Keratinocyte (primary cell): ENCODE data around the gene CCR9. TPM values are rescaled to one million over a fixed set of nuclear protein-coding genes. Genes with fewer than 3 reads are reported as not detected.
"Not testable (repeated sequence)": the region's sequence is repeated elsewhere in the genome, so short reads cannot be mapped to it uniquely, and the experiment has no call there.

Experiments used
- DNase-seq: peaks from one replicate; pipeline ENCODE4 v3.0.0-alpha.2; 2011; ENCODE audit warnings: low read depth, missing footprints, low spot score
- FAIRE-seq: peaks from 2 replicates; lab custom pipeline; 2011; peaks lifted over from hg19 to GRCh38; lab: Jason Lieb, UNC
- H2AFZ ChIP-seq: 2 replicates; pipeline ENCODE4 v1.6.0; 2012; ENCODE audit warnings: low read length, control low read depth, inconsistent platforms; ENCODE audit not compliant: control insufficient read depth
- H3K27ac ChIP-seq: 2 replicates; pipeline ENCODE4 v1.5.1; 2011; ENCODE audit warnings: low read length; ENCODE audit not compliant: control insufficient read depth, insufficient read depth
- H3K27me3 ChIP-seq: 3 replicates; pipeline ENCODE4 v1.6.0; 2011; ENCODE audit warnings: low read length; ENCODE audit not compliant: control insufficient read depth, insufficient read depth; ENCODE audit errors: extremely low read depth
- H3K36me3 ChIP-seq, 2 experiments: 2 replicates in 1 of 2; 3 replicates in 1 of 2; pipeline ENCODE4 v1.5.1; 2011; ENCODE audit warnings: low read length in 2 of 2, mild to moderate bottlenecking in 1 of 2; ENCODE audit not compliant: control insufficient read depth in 2 of 2, insufficient read depth in 2 of 2; ENCODE audit errors: extremely low read depth in 1 of 2
- H3K4me1 ChIP-seq: 3 replicates; pipeline ENCODE4 v1.5.1; 2011; ENCODE audit warnings: low read length; ENCODE audit not compliant: control insufficient read depth, insufficient read depth; ENCODE audit errors: extremely low read depth
- H3K4me2 ChIP-seq: 3 replicates; pipeline ENCODE4 v1.6.0; 2011; ENCODE audit warnings: low read depth, low read length; ENCODE audit not compliant: control insufficient read depth, insufficient read depth; ENCODE audit errors: extremely low read depth
- H3K4me3 ChIP-seq, 3 experiments: fragments of 200-600 bp in 1 of 3; sonication (generic) in 1 of 3; 2 replicates in 2 of 3; 3 replicates in 1 of 3; pipeline ENCODE4 v1.5.1; 2011 to 2016; ENCODE audit warnings: low read length in 3 of 3, mild to moderate bottlenecking in 3 of 3, control low read depth in 2 of 3, inconsistent platforms in 1 of 3, low read depth in 1 of 3, mixed read lengths in 1 of 3, mixed run types in 1 of 3, moderate library complexity in 1 of 3; ENCODE audit not compliant: control insufficient read depth in 2 of 3, insufficient read depth in 2 of 3; ENCODE audit errors: extremely low read depth in 1 of 3
- H3K79me2 ChIP-seq: 2 replicates; pipeline ENCODE4 v1.6.0; 2012; ENCODE audit warnings: low read length; ENCODE audit not compliant: control insufficient read depth, insufficient read depth
- H3K9ac ChIP-seq: 3 replicates; pipeline ENCODE4 v1.6.0; 2011; ENCODE audit warnings: low read length; ENCODE audit not compliant: control insufficient read depth, insufficient read depth; ENCODE audit errors: extremely low read depth
- H3K9me1 ChIP-seq: 3 replicates; pipeline ENCODE4 v1.6.0; 2011; ENCODE audit warnings: low read length; ENCODE audit not compliant: control insufficient read depth, insufficient read depth; ENCODE audit errors: extremely low read depth
- H3K9me3 ChIP-seq: 2 replicates; pipeline ENCODE4 v1.5.1; 2012; ENCODE audit warnings: low read depth, low read length; ENCODE audit not compliant: control insufficient read depth
- H4K20me1 ChIP-seq: 3 replicates; pipeline ENCODE4 v1.6.0; 2011; ENCODE audit warnings: low read length; ENCODE audit not compliant: control insufficient read depth, insufficient read depth; ENCODE audit errors: extremely low read depth
- EZH2 ChIP-seq: IDR thresholded peaks from one replicate; pipeline ENCODE4 v1.6.1; 2012; ENCODE audit warnings: inconsistent platforms, mild to moderate bottlenecking, low read length, moderate library complexity
- dilution Hi-C: fragments of 300-500 bp; cut with MboI; formaldehyde crosslinking; loops from one replicate; pipeline ENCODE4 v1.7.0; 2020; ENCODE audit warnings: low sequenced_read_pairs; ENCODE audit not compliant: extremely low pct_ligation_motif_present
- polyA plus RNA-seq, 5 experiments: library from polyadenylated mRNA; depleted of rRNA in 3 of 5; stranded (reverse) in 3 of 5; stranded (forward) in 1 of 5; unstranded in 1 of 5; fragments of >200 nt; gene quantifications; 1 replicate in 1 of 5; 2 replicates in 3 of 5; 3 replicates in 1 of 5; pipeline versions ENCODE4 v1.2.1 to v1.2.3, GENCODE V29; 2011 to 2012; ENCODE audit warnings: missing spikeins in 2 of 5, low read depth in 1 of 5, low replicate concordance in 1 of 5
- TF ChIP-seq, protein P1 (sequence below), 3 experiments: IDR thresholded peaks in 1 of 3; conservative IDR thresholded peaks in 1 of 3; optimal IDR thresholded peaks in 1 of 3; 2 replicates in 2 of 3; 3 replicates in 1 of 3; pipeline versions ENCODE3 to v1.5.1; 2011; ENCODE audit warnings: low read length in 3 of 3, mild to moderate bottlenecking in 3 of 3, moderate library complexity in 2 of 3, control low read depth in 1 of 3, inconsistent platforms in 1 of 3; ENCODE audit not compliant: insufficient read depth in 2 of 3; ENCODE audit errors: extremely low read depth in 1 of 3

Gene CCR9
- polyA plus RNA-seq, 1 donor (not counting 4 experiments of a cell fraction or from before 2014, with no cell fraction given) = not detected

DNA sequence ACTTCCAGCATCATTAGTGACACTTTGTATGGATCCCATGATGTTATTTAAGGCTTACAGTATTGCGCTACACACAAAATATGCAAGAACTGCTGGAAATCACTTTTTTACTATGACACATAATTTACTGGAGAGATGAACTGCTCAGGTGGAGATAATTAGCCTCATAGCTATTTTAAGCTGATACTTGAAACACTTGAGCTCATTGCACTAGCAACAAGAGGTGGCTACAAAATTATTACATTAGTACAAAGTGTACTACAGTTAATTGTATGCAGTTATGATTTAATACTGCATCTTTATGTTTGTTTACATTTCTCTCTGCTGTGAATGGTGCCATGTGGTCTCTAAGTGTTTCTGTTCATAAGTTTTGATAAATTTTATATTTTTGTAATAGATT lies 38.0 kb upstream of the CCR9 start:
- H4K20me1 ChIP-seq = no peaks in the 10 kb centered on the region
- H3K9me3 ChIP-seq = no peaks in the 10 kb centered on the region
- TF ChIP-seq EZH2 = no peak
- TF ChIP-seq, protein P1, sequence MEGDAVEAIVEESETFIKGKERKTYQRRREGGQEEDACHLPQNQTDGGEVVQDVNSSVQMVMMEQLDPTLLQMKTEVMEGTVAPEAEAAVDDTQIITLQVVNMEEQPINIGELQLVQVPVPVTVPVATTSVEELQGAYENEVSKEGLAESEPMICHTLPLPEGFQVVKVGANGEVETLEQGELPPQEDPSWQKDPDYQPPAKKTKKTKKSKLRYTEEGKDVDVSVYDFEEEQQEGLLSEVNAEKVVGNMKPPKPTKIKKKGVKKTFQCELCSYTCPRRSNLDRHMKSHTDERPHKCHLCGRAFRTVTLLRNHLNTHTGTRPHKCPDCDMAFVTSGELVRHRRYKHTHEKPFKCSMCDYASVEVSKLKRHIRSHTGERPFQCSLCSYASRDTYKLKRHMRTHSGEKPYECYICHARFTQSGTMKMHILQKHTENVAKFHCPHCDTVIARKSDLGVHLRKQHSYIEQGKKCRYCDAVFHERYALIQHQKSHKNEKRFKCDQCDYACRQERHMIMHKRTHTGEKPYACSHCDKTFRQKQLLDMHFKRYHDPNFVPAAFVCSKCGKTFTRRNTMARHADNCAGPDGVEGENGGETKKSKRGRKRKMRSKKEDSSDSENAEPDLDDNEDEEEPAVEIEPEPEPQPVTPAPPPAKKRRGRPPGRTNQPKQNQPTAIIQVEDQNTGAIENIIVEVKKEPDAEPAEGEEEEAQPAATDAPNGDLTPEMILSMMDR (optimal IDR thresholded peaks at IDR 0.05 in 1 of 3, IDR thresholded peaks at IDR 0.05 in 1 of 3, conservative IDR thresholded peaks at IDR 0.05 in 1 of 3; ENCODE audit: extremely low read depth in 1 of 3, insufficient read depth in 2 of 3, low read length in 3 of 3) = no peak
- no peak overlapping the region for H3K27ac ChIP-seq
- FAIRE-seq (no peak), DNase-seq (no peak)
- no peak overlapping the region for H3K4me2 ChIP-seq
- H3K9ac ChIP-seq = no peak overlapping the region
- H3K4me1 ChIP-seq = no peaks in the 10 kb centered on the region
- no peak overlapping the region for H2AFZ ChIP-seq
- H3K4me3 ChIP-seq = no peak overlapping the region
- no peaks in the 10 kb centered on the region for H3K9me1 ChIP-seq
- peaks cover 7% of the 10 kb centered on the region for H3K27me3 ChIP-seq
- dilution Hi-C loops = no loop called here
- no peaks in the 10 kb centered on the region for H3K79me2 ChIP-seq
- no peaks in the 10 kb centered on the region for H3K36me3 ChIP-seq

DNA sequence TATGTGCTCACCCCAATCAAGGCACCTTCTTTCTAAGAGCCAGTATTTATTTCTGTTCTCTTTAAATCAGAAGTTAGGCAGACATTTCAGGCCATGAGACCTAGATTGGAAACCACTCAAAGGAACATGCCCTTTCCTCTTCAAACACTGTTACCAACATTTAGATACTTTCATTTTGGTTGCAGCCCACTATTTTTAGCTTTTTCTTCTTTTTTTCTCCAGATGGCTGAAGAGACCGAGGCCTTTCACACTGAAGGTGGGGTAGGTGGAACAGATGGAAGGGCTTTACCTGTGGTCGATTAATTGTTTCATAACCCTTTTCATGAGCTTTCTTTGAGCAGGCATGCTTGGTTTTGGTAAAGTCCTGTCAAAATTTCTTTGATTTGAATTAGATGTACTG lies 33.5 kb upstream of the CCR9 start:
- no peak overlapping the region for H3K27ac ChIP-seq
- DNase-seq = no peak
- no peak overlapping the region for H3K9ac ChIP-seq
- no peaks in the 10 kb centered on the region for H3K36me3 ChIP-seq
- no peaks in the 10 kb centered on the region for H4K20me1 ChIP-seq
- no peaks in the 10 kb centered on the region for H3K79me2 ChIP-seq
- no peaks in the 10 kb centered on the region for H3K9me3 ChIP-seq
- TF ChIP-seq, protein P1 (optimal IDR thresholded peaks at IDR 0.05 in 1 of 3, IDR thresholded peaks at IDR 0.05 in 1 of 3, conservative IDR thresholded peaks at IDR 0.05 in 1 of 3; ENCODE audit: extremely low read depth in 1 of 3, insufficient read depth in 2 of 3, low read length in 3 of 3) = no peak
- TF ChIP-seq EZH2 = no peak
- H3K4me3 ChIP-seq = no peak overlapping the region
- no peaks in the 10 kb centered on the region for H3K4me1 ChIP-seq
- dilution Hi-C loops = no loop called here
- no peaks in the 10 kb centered on the region for H3K9me1 ChIP-seq
- H2AFZ ChIP-seq = no peak overlapping the region
- no peak overlapping the region for H3K4me2 ChIP-seq
- H3K27me3 ChIP-seq = no peaks in the 10 kb centered on the region
- FAIRE-seq = no peak

DNA sequence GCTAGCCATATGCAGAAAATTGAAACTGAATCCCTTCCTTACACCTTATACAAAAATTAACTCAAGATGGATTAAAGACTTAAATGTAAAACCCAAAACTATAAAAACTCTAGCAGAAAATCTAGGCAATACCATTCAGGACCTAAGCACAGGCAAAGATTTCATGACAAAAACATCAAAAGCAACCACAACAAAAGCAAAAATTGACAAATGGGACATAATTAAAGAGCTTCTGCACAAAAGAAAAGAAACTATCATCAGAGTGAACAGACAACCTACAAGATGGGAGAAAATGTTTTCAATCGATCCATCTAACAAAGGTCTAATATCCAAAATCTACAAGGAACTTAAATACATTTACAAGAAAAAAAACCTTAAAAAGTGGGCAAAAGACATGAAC lies 30.0 kb upstream of the CCR9 start:
- dilution Hi-C loops, H3K36me3 ChIP-seq, H3K4me2 ChIP-seq, H3K4me1 ChIP-seq, H3K9me3 ChIP-seq, H3K79me2 ChIP-seq, DNase-seq, H3K9me1 ChIP-seq, H3K27me3 ChIP-seq, H4K20me1 ChIP-seq, H3K27ac ChIP-seq, FAIRE-seq, H3K4me3 ChIP-seq, H2AFZ ChIP-seq, H3K9ac ChIP-seq: not testable (repeated sequence)

DNA sequence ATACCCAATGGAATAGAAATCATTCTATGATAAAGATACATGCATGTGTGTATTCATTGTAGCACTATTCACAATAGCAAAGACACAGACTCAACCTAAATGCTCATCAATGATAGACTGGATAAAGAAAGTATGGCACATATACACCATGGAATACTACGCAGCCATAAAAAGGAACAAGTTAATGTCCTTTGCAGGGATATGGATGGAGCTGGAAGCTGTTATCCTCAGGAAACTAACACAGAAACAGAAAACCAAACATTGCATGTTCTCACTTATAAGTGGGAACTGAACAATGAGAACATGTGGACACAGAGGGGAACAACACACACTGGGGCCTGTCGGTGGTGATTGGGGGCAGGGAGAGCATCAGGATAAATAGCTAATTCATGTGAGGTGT lies 29.3 kb upstream of the CCR9 start:
- dilution Hi-C loops, H3K27me3 ChIP-seq, H3K9ac ChIP-seq, H3K36me3 ChIP-seq, H3K79me2 ChIP-seq, H3K27ac ChIP-seq, FAIRE-seq, H2AFZ ChIP-seq, H3K9me3 ChIP-seq, DNase-seq, H3K4me1 ChIP-seq, H3K4me2 ChIP-seq, H4K20me1 ChIP-seq, H3K4me3 ChIP-seq, H3K9me1 ChIP-seq: not testable (repeated sequence)
